ENCODE measurements around the gene MARCKSL1. TPM values are rescaled to one million over a fixed set of nuclear protein-coding genes. Genes with fewer than 3 reads are reported as not detected.

Gene MARCKSL1
- total RNA-seq, 1 donor from 2014 or later = 36.8 TPM

GRCh38 chr1:32364836-32365235 is 28.8 kb upstream of the MARCKSL1 start:
- Histone ChIP-seq H3K4me1 (peaks cover 21% of the 10 kb centered on the region), H3K27ac (no peak overlapping the region), H3K36me3 (peaks cover 0 to 49% of the 10 kb centered on the region in 2 donors), H3K27me3 (no peaks in the 10 kb centered on the region), H3K9me3 (no peaks in the 10 kb centered on the region), H3K4me3 (no peak overlapping the region)
- intact Hi-C loops (cut with DNase I) = no loop called here
- no peak for DNase-seq (ENCODE audit: extremely low spot score in 2 of 2)
- no peak for TF ChIP-seq POLR2AphosphoS5 (IDR thresholded peaks at IDR 0.05; ENCODE audit: insufficient read depth in 1 of 2, low read depth in 1 of 2)

GRCh38 chr1:32363713-32364112 is 27.7 kb upstream of the MARCKSL1 start:
- intact Hi-C loops (cut with DNase I) = no loop called here
- DNase-seq (ENCODE audit: extremely low spot score in 2 of 2) = no peak
- H3K27ac ChIP-seq = no peak overlapping the region
- H3K27me3 ChIP-seq = no peaks in the 10 kb centered on the region
- TF ChIP-seq POLR2AphosphoS5 (IDR thresholded peaks at IDR 0.05; ENCODE audit: insufficient read depth in 1 of 2, low read depth in 1 of 2) (peak in 1 of 2 donors; percentile 20), POLR2A (IDR thresholded peaks at IDR 0.05) (no peak)
- peaks cover 0 to 38% of the 10 kb centered on the region in 2 donors for H3K36me3 ChIP-seq
- H3K9me3 ChIP-seq = no peaks in the 10 kb centered on the region
- H3K4me1 ChIP-seq = peaks cover 21% of the 10 kb centered on the region
- H3K4me3 ChIP-seq = no peak overlapping the region

GRCh38 chr1:32362474-32363313 is 26.7 kb upstream of the MARCKSL1 start, which contains the start of the genes FAM229A and TSSK3:
TSS of gene FAM229A (minus strand) at chr1:32362485. CDS start at chr1:32362091, 394 bp downstream.
TSS of gene TSSK3 (plus strand) at chr1:32362539. CDS start at chr1:32362702, 163 bp downstream.
- Histone ChIP-seq H3K27ac (peak within 1 kb of the TSS; percentile 42), H3K4me1 (peaks cover 21% of the 10 kb centered on the region), H3K9me3 (no peaks in the 10 kb centered on the region), H3K36me3 (peaks cover 0 to 30% of the 10 kb centered on the region in 2 donors), H3K4me3 (peak within 1 kb of the TSS; percentile 35 to 45), H3K27me3 (no peaks in the 10 kb centered on the region)
- no peak for DNase-seq (ENCODE audit: extremely low spot score in 2 of 2)
- TF ChIP-seq CTCF (IDR thresholded peaks at IDR 0.05) (no peak), POLR2AphosphoS5 (IDR thresholded peaks at IDR 0.05; ENCODE audit: insufficient read depth in 1 of 2, low read depth in 1 of 2) (no peak), POLR2A (IDR thresholded peaks at IDR 0.05) (no peak)
- intact Hi-C loops (cut with DNase I) = no loop called here

GRCh38 chr1:32361674-32362473 is 25.8 kb upstream of the MARCKSL1 start:
- peak overlapping the region; percentile 42 for H3K27ac ChIP-seq
- DNase-seq (ENCODE audit: extremely low spot score in 2 of 2) = no peak
- intact Hi-C loops (cut with DNase I) = no loop called here

GRCh38 chr1:32361308-32361673 is 25.3 kb upstream of the MARCKSL1 start:
- peak overlapping the region; percentile 42 for H3K27ac ChIP-seq
- peaks cover 21% of the 10 kb centered on the region for H3K4me1 ChIP-seq
- H3K36me3 ChIP-seq = peaks cover 0 to 17% of the 10 kb centered on the region in 2 donors
- H3K27me3 ChIP-seq = no peaks in the 10 kb centered on the region
- no peaks in the 10 kb centered on the region for H3K9me3 ChIP-seq
- intact Hi-C loops (cut with DNase I) = no loop called here
- peak overlapping the region; percentile 35 to 45 for H3K4me3 ChIP-seq
- TF ChIP-seq POLR2A (IDR thresholded peaks at IDR 0.05) = no peak
- peak in 1 of 2 donors; percentile 61 for TF ChIP-seq POLR2AphosphoS5 (IDR thresholded peaks at IDR 0.05; ENCODE audit: insufficient read depth in 1 of 2, low read depth in 1 of 2)
- no peak for DNase-seq (ENCODE audit: extremely low spot score in 2 of 2)

More at GRCh38 chr1:32361674-32362473, 25.8 kb upstream of the MARCKSL1 start:
- Histone ChIP-seq H3K4me3 (peak overlapping the region; percentile 35 to 45), H3K36me3 (peaks cover 0 to 23% of the 10 kb centered on the region in 2 donors), H3K4me1 (peaks cover 21% of the 10 kb centered on the region), H3K9me3 (no peaks in the 10 kb centered on the region), H3K27me3 (no peaks in the 10 kb centered on the region)
- no peak for TF ChIP-seq POLR2A (IDR thresholded peaks at IDR 0.05)
- peak in 2 of 3 experiments; percentile 18 to 44 for TF ChIP-seq CTCF (IDR thresholded peaks at IDR 0.05)
- no peak for TF ChIP-seq POLR2AphosphoS5 (IDR thresholded peaks at IDR 0.05; ENCODE audit: insufficient read depth in 1 of 2, low read depth in 1 of 2)

- no peaks in the 10 kb centered on the region for H3K9me3 ChIP-seq
- peaks cover 31% of the 10 kb centered on the region for H3K4me1 ChIP-seq
- no peak overlapping the region for H3K27ac ChIP-seq
- TF ChIP-seq CTCF (IDR thresholded peaks at IDR 0.05) = no peak
- no peak for TF ChIP-seq POLR2AphosphoS5 (IDR thresholded peaks at IDR 0.05; ENCODE audit: insufficient read depth in 1 of 2, low read depth in 1 of 2)
- no peak for TF ChIP-seq POLR2A (IDR thresholded peaks at IDR 0.05)
- peaks cover 0 to under 1% of the 10 kb centered on the region in 2 donors for H3K36me3 ChIP-seq
- no peak for DNase-seq (ENCODE audit: extremely low spot score in 2 of 2)
- intact Hi-C loops (cut with DNase I) = no loop called here
- no peak overlapping the region for H3K4me3 ChIP-seq
- no peaks in the 10 kb centered on the region for H3K27me3 ChIP-seq
These were observed 22.4 kb upstream of the MARCKSL1 start for GRCh38 chr1:32358435-32358834.
